Loucy (cell line): ENCODE measurements around the gene UNC5B.

Experiments used
- CTCF ChIP-seq: fragments of 200-600 bp; sonication (generic); conservative IDR thresholded peaks from 2 replicates; pipeline ENCODE4 v1.5.1; 2014; ENCODE audit warnings: mild to moderate bottlenecking, antibody characterized with exemption, low read length
- EZH2phosphoT487 ChIP-seq: fragments of 200-600 bp; IDR thresholded peaks from 2 replicates; pipeline ENCODE4 v1.6.1; 2018; ENCODE audit warnings: antibody characterized with exemption, mild to moderate bottlenecking, moderate library complexity, borderline replicate concordance

DNA sequence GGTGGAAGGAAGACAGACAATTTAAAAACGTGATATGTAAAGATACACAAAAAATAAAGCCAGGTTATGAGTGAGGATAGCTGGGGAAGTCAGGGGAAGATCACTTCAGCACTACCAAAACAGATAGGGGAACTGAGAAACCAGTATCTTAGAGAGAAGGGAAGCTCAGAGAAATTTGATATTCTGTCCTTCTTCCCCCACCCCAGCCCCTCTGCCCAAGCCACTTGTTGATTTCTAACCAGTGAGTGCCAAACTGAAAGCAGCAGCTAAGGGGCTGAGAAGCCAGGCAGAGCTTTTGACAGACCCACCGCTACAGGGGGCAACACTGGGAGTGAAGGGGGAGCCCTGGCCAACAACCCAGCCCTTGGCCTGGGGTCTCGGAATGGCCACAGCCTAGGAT lies 97.5 kb downstream of the UNC5B start:
- TF ChIP-seq CTCF (no peak), EZH2phosphoT487 (no peak)
